Tibial nerve (tissue), 4 donors: ENCODE data around the gene SPSB4.

Experiments
- CTCF ChIP-seq, 5 experiments: fragments of 200-600 bp in 3 of 5; fragments of 450-650 bp in 2 of 5; sonication (generic) in 3 of 5; IDR thresholded peaks; one replicate each; pipeline ENCODE4 v1.5.1; 2016 to 2019; ENCODE audit warnings: antibody characterized with exemption in 5 of 5, mild to moderate bottlenecking in 3 of 5, moderate library complexity in 2 of 5
- EP300 ChIP-seq, 2 donors: sonication (generic); formaldehyde crosslinking; IDR thresholded peaks; one replicate each; pipeline ENCODE4 v1.6.1; 2017; ENCODE audit warnings: antibody characterized with exemption in 2 of 2, mild to moderate bottlenecking in 1 of 2
- POLR2A ChIP-seq, 2 donors: fragments of 450-650 bp; IDR thresholded peaks; one replicate each; pipeline ENCODE4 v1.6.1; 2017; ENCODE audit warnings: antibody characterized with exemption in 2 of 2, mild to moderate bottlenecking in 2 of 2, moderate library complexity in 2 of 2

GRCh38 chr3:141129541-141130011 lies 78.4 kb downstream of the SPSB4 start:
- TF ChIP-seq EP300 (IDR thresholded peaks at IDR 0.05) (no peak), CTCF (IDR thresholded peaks at IDR 0.05) (no peak), POLR2A (IDR thresholded peaks at IDR 0.05) (no peak)
